ENCODE measurements around the gene MRPL36. TPM values are rescaled to one million over a fixed set of nuclear protein-coding genes. Genes with fewer than 3 reads are reported as not detected.

MRPL36 gene
- total RNA-seq, 1 experiment from 2014 or later, result 50.5 TPM

DNA sequence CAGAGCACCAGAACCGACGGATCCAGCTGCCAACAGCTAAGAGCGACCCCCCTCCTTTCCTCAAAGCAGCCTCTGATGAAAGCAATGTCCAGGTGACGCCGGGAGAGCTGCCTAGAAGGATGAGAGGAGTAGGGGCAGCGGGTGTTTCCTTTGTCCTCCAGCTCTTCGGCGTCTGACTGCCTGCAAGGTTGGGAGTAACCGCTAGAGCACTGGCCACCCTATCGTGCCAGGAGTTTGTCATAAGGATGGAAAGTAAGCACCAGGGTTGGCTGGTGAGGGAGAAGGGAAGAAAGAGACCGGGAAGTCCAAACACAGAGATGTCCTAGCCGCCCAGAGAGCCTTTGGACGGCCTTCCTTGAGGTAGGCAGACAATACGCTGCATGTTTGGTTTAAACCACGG, 10.8 kb downstream of the MRPL36 start:
- in situ Hi-C loops (cut with HindIII; ENCODE audit: low pct_unique_long_range_greater_than_20kb, low sequenced_read_pairs), result no loop called here
- no peak for DNase-seq (ENCODE audit: low read depth)

DNA sequence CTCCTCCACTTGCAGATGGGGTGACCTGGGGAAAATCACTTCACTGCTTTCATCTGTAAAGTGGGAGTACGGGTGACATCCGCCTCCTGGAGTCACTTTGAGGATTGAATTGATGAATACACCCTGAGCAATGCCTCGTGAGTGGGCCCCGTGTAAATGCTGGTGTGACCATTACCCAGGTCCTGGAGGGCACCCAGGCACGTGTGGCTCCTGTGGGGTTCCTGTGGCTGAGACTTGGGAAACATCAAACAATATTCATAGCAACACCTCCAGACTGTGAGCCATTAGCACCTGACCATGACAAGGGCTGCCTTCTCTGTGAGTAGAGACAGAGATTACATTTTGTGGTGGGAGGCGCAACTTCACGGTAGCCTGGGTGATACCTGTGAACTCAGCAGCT, 11.4 kb downstream of the MRPL36 start:
- in situ Hi-C loops (cut with HindIII; ENCODE audit: low pct_unique_long_range_greater_than_20kb, low sequenced_read_pairs), result no loop called here
- no peak for DNase-seq (ENCODE audit: low read depth)

DNA sequence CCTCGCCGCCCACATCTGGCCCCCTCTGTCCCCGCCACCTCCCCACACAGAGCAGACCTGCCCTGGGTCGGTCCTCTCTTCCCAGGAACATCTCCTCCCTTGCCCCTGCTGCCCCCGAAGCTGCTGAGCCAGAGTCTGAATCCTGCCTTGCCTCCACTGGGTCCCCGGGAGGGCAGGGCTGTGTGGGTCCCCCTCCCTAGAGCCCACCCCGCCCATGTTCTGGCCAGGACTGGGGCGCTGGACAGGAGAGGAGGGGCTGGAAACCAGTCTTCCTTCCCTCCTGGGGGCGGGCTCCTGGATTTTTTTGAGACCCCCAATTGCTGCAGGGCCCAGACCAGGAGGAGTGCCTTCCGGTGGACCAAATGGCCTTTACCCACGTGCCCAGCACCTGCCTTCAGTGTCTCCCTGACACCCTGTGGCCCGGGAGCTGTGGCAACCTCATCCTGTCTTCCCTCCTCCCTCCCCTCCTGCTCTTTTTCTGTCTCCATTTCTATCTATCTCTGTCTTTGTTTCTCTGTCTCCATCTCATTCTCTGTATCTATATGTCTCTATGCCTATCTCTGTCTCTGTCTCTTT, 12.1 kb downstream of the MRPL36 start:
- in situ Hi-C loops (cut with HindIII; ENCODE audit: low pct_unique_long_range_greater_than_20kb, low sequenced_read_pairs), result no loop called here
- no peak for DNase-seq (ENCODE audit: low read depth)

DNA sequence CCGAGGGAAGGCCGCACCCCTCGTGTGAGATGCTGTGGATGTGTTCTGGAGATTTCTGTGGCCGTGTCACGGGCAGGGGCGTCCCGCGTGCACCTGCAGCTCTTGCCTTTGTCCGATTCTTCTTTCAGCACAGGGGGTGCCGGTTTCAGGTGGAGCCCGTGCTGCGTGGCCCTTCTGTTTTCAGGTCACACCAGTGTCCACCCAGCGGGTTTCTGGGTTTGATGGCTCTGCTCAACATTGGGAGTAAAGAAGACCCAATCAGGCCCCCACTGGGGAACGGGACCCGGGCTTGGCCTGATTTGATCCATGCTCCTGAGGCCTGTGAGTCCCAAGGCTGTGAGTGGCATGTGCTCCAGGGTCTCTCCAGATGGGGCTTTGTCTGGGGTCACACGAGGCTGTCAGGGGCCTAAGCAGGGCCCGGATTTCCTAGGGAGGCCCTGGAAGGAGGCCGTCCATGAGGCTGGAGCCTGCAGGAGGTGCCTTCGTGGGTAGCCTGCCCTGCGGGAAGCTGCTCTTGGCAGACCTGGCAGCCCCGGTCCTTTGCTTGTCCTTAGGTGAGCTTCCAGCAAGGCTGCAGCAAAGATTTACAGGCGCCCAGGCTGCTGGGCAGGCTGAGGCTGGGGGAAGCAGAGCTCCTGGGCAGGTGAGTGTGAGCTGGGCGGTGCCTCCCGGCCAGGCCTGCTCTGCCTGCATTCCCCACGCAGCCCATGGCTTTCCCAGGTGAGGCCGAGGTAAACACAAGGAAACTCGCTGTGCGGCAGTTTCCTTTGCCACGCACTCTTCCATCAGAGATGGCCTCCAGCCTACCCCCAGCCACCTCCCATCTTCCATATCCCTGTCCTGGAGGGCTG, 12.8 kb downstream of the MRPL36 start:
- DNase-seq (ENCODE audit: low read depth), result no peak
- in situ Hi-C loops (cut with HindIII; ENCODE audit: low pct_unique_long_range_greater_than_20kb, low sequenced_read_pairs), result no loop called here

DNA sequence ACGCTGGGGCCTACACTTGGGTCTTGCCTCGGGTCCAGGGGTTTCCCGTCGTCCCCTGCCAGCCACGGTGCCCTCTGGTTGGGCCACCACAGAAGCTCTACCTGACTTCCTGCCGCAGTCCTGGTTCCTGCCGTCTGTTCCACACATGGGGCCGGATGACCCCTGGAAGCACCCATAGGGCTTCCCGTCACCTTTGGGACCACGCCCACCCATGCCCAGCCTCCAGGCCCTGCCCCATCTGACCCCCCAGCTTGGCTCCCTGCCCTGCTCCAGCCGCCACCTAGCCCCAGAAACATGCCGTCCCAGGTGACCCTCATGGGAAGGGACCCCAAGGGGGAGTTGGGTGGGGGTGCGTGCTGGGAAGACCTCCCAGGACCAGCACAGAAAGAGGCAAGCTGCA, 13.7 kb downstream of the MRPL36 start:
- in situ Hi-C loops (cut with HindIII; ENCODE audit: low pct_unique_long_range_greater_than_20kb, low sequenced_read_pairs), result no loop called here
- no peak for DNase-seq (ENCODE audit: low read depth)

DNA sequence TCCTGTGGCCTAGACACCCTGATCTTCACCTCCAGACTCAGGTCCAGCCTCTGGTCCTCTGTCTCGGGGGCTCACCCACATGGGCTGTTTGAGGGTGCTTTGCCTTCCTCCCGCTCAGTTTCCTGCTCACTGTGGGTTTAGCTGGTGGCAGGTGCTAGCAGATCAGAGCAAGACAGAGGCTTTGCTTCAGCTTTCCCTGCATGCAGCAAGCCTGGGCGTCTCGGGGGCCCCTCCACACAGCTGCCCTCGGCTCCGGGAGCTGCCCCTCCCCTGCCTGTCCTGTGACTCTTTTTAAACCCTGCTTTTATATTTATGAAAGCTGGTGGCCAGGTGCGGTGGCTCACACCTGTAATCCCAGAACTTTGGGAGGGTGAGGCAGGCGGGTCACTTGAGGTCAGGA, 14.6 kb downstream of the MRPL36 start:
- no peak for DNase-seq (ENCODE audit: low read depth)
- in situ Hi-C loops (cut with HindIII; ENCODE audit: low pct_unique_long_range_greater_than_20kb, low sequenced_read_pairs), result no loop called here

DNA sequence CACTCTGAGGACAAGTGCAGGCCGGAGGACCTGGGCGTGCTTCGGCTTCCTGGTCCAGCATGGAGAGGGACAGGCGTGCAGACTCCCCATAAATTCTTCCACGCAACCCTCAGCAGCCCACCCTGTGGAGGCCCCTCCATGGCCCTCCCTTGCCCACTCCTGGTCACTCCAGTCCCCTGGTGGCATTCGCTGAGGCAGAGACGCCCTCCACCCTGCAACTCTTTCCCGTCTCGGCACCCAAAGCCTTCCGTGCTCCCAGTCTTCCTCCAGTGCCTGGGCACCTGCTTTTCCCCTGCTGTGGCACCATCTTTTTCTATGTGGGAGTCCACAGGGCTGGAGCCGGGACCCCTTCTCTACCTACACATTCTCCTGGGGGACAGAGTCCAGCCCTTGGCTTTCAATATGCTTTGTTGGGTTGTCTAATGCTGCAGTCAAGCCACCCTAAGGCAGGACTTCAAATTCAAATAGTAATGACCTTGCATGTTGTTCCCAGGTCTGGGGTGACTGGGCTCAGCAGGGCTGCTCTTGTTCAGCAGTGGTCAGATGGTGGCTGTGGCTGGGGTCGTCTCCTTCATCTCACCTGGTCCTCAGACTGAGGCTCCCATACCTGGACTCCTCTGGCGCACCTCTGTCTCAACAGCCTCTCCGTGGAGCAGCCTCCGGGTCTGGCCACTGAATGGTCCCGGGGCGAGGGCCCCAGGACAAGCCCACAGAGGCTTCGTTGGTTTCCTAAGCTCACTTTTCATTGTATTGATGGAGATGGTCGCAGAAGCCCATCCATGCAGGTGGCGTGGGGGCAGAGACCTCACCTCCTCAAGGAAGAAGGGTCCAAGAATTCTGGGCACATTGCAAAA, 15.2 kb downstream of the MRPL36 start:
- DNase-seq (ENCODE audit: low read depth), result no peak
- in situ Hi-C loops (cut with HindIII; ENCODE audit: low pct_unique_long_range_greater_than_20kb, low sequenced_read_pairs), result no loop called here

DNA sequence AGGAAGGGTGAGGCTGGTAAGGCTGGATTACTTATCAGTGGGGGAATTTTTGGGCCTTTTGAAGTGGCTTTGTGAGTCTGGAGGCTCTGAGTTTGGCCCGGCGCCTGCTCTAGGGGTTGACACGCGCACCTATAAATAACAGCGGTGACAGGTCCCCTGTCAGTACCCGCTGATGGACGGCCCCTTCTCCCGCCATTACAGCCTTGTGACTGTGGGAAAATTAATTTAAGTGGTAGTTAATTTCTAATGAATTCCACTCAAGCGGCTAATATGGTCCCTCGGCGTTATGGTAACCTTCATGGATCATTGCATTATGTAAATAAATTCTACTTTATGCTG, 16.5 kb downstream of the MRPL36 start:
- in situ Hi-C loops (cut with HindIII; ENCODE audit: low pct_unique_long_range_greater_than_20kb, low sequenced_read_pairs), result no loop called here
- DNase-seq (ENCODE audit: low read depth), result peak; percentile 81

DNA sequence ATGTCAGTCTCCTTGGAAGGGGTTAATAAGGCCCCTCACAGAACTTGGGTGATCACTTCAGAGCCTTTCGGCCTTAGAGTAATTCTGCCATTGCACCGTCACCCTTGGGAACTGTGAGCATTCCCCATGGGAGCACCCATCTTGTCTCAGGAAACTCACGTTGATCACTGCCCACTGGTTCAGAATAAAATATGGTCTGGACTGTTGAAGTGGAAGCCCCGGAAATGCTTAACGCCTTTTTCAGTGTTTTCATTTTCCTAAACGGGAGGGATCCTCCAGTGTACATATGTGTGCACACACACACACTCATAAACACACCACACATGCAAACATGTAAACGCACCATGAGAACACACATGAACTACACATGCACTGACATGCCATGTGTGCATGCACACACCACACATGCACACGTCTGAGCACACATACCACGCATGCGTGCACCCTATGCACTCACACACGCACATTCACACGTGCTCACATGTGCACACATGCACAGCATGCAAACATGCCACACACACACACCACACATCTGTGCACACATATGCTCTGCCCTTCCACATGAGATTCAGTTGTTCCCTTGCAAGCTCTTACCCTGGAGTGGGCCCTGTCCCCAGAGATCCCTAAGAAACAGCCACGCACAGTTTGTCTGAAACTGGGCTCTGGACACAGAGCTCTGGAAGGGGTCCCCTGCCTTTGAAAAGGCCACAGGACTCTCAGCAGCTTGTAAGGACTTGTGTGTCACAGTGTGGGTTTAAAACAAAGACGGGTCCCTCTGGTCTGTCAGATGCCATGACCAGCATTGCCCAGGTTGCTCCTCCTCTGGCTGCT, 17.0 kb downstream of the MRPL36 start:
- DNase-seq (ENCODE audit: low read depth), result no peak
- in situ Hi-C loops (cut with HindIII; ENCODE audit: low pct_unique_long_range_greater_than_20kb, low sequenced_read_pairs), result no loop called here

DNA sequence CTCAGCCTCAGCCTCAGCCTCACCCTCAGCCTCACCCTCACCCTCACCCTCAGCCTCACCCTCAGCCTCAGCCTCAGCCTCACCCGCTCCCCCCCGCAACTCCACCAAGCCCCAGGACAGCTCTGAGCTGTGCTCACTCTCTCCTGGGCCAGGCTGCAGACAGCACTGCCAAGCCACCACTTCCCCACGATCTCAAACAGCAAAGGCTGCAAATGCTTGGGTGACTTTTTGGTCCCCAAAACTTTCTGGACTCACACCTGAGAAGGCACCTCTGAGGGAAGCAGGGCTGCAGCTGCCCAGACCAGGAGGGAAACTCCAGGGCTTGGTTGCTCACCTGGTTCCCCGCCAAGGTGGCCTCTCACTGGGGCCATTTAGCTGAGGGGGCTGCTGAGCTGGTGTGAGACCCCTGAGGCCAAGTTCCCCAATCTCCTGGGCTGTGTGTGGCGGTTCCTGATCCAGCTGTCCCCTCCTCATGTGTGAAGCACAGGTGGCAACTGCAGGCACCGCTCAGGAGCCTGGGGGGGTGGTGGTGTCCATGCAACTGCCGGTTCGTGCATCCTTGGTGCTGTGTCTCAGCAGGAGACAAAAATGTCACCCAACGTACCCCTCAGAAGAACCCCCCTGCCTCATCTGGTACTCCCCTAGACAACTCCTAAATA, 17.8 kb downstream of the MRPL36 start:
- no peak for DNase-seq (ENCODE audit: low read depth)
- in situ Hi-C loops (cut with HindIII; ENCODE audit: low pct_unique_long_range_greater_than_20kb, low sequenced_read_pairs), result no loop called here

DNA sequence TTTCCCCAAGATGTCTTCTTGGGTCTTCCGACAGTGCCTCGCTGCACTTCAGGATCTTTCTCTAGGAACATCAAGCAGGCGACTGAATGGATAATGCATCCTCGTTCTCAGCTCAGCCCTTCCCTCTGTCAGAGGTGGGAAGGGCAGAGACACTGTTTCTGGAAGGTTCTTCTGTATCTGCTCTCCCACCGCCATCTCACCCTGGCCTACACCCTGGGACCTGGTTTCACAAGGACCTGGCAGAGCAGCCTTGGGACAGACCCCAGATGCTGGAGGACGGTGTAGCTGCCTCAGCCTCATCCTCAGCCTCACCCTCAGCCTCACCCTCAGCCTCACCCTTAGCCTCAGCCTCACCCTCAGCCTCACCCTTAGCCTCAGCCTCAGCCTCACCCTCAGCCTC, 18.5 kb downstream of the MRPL36 start:
- in situ Hi-C loops (cut with HindIII; ENCODE audit: low pct_unique_long_range_greater_than_20kb, low sequenced_read_pairs), result no loop called here

DNA sequence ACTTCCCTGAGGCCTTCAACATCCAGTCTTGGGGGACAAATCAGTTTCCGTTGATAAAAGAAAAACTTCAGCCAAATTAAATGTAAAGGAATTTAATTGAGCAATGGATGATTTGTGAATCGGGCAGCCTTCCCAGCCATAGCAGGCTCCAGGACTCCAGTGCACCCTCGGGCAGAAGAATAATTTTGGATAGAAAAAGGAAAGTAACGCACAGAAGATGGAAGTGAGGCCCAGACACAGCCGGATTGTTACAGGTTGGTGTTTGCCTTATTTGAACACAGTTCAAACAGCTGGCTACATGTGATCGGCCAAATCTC, 19.1 kb downstream of the MRPL36 start:
- no peak for DNase-seq (ENCODE audit: low read depth)
- in situ Hi-C loops (cut with HindIII; ENCODE audit: low pct_unique_long_range_greater_than_20kb, low sequenced_read_pairs), result no loop called here

More for the DNA sequence above, 18.5 kb downstream of the MRPL36 start:
- no peak for DNase-seq (ENCODE audit: low read depth)

DNA sequence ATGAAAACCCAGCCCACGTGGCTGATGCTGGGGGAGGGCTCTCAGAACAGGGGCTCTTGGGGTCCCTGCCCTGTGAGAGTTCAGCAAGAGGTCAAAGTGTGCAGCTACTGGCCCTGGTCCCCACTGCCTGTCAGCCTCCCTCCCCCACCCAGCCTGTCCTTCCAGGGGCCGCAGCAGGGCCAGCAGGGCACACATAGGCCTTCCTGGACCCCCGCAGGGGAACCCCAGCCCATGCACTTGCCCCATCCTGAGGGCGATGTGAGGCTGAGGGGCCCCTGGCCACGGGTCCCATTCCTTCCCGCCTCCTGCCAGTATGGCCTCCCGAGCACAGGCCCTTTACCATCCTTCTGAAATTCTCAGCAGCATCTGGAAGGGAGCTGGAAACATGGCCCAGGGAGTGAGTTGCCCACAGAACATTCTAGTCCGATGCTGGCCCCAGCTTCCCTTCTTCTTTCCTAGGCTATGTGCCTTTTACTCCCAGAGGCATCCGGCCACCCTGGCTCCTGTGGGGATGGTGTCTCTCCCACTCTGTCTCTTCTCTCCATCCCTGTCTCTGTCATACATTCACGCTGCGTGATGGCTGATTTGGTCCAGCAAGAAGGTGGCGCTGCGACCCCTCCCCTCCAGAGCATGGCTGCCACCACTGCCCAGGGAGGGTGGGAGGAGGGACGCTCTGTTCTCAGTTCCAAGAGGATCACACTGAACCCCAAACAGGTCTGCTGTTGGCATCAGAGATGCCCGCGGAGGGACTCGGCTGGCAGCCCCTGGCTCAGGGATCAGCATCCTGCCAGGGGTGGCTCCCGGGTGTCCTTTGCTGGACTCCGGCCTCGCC, 19.6 kb downstream of the MRPL36 start:
- in situ Hi-C loops (cut with HindIII; ENCODE audit: low pct_unique_long_range_greater_than_20kb, low sequenced_read_pairs), result no loop called here
- DNase-seq (ENCODE audit: low read depth), result no peak

DNA sequence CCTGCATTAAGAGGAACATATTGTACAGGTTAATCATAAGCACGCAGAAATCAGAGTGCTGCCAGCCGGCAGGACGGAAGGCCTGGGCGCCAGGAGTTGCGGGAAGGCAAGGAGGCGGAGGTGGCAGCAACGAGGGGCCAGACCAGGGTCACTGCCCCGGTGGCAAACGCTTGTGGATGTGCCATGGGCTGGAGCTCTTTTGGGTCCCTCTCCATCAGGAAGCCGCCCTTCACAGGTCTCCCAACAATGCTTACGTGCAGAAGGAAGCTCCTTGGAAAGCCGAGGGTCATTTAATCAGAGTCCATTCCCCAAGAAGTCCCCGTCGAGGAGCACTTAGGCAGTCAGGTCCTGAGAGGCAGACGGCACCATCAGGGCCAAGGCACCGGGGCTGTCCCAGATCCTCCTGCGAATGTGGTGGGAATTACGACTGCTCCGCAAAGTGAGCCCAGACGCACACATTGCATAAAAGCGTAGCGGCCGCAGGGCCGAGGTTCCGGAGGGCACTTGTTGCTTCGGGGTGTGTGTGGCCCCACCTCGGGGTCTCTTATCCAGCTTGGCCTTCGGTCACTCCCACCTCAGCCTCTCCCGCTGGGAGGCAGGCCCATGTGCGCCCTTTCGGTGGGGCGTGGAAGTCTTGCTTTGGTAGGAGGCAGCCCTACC, 20.5 kb downstream of the MRPL36 start:
- no peak for DNase-seq (ENCODE audit: low read depth)
- in situ Hi-C loops (cut with HindIII; ENCODE audit: low pct_unique_long_range_greater_than_20kb, low sequenced_read_pairs), result no loop called here

DNA sequence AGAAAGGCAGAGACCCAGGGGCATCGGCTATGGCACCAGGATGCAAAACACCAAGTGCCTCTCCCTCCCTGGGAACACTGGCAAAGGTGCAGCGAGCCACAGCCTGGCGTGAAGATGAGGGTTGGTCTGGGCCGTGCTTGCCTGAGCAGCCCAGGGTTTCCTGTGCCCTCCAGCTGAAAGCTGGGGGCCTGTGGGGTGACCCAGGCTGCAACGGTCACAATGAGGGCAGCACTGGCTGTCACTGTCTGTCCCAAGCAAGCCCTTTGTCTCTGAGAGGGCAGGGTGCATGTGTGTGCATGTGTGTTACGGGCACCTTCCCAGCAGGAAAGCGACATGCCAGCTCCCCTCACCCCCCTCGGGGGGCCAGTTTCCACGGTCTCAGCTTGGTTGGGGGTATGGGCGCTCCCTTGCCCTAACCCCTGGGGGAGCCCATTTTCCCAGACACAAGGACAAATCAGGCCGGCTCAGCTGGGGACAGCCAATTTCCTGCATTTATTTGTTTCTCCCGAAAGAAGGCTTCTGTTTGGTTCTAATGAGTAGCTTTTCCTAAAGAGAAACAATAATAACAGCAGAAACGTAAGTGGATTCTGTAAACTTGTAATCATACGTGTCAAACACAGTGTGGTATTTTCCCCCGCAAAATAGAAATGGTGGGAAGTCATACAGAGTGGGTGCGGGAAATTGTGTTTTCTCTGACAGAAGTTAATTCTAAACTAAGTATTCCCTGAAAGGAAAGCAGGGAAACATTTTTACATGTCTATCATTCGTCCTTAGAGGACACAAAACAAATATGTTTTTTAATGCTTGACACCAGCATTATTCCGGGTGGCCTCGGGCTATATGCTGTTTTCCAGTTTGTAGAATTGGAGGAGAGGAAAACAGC, 21.3 kb downstream of the MRPL36 start:
- no peak for DNase-seq (ENCODE audit: low read depth)
- in situ Hi-C loops (cut with HindIII; ENCODE audit: low pct_unique_long_range_greater_than_20kb, low sequenced_read_pairs), result no loop called here

Measured in Caki2 (cell line).